Fibroblast of lung (primary cell): Measurements from ENCODE around the gene BCL3. TPM values are rescaled to one million over a fixed set of nuclear protein-coding genes. Genes with fewer than 3 reads are reported as not detected.

Experiments
- DNase-seq, 2 donors: peaks; one replicate each; pipeline versions ENCODE4 v3.0.0 to v3.0.0-alpha.2; 2010; ENCODE audit warnings: low read depth in 2 of 2
- H2AFZ ChIP-seq: 2 replicates; pipeline ENCODE4 v1.5.1; 2012; ENCODE audit warnings: low read length, control low read depth, inconsistent platforms
- H3K27ac ChIP-seq: 2 replicates; pipeline ENCODE4 v1.5.1; 2011; ENCODE audit warnings: low read length, control low read depth; ENCODE audit not compliant: insufficient read depth
- H3K27me3 ChIP-seq: 2 replicates; pipeline ENCODE4 v1.5.1; 2011; ENCODE audit warnings: mild to moderate bottlenecking, low read length; ENCODE audit not compliant: control insufficient read depth, insufficient read depth
- H3K36me3 ChIP-seq: 2 replicates; pipeline ENCODE4 v1.5.1; 2011; ENCODE audit warnings: low read length; ENCODE audit not compliant: control insufficient read depth, insufficient read depth
- H3K4me1 ChIP-seq: 2 replicates; pipeline ENCODE4 v1.5.1; 2011; ENCODE audit warnings: low read length; ENCODE audit not compliant: control insufficient read depth, insufficient read depth; ENCODE audit errors: extremely low read depth
- H3K4me2 ChIP-seq: 2 replicates; pipeline ENCODE4 v1.5.1; 2011; ENCODE audit warnings: low read length, control low read depth; ENCODE audit not compliant: insufficient read depth; ENCODE audit errors: extremely low read depth
- H3K4me3 ChIP-seq, 4 experiments: fragments of 200-600 bp in 1 of 4; sonication (generic) in 1 of 4; replicated peaks in 1 of 4; 2 replicates each; pipeline ENCODE4 v1.5.1; 2011 to 2016; ENCODE audit warnings: low read length in 4 of 4, low read depth in 3 of 4, mild to moderate bottlenecking in 3 of 4, control low read depth in 2 of 4, inconsistent platforms in 1 of 4, mixed read lengths in 1 of 4; ENCODE audit not compliant: insufficient read depth in 1 of 4; ENCODE audit errors: control extremely low read depth in 1 of 4
- H3K79me2 ChIP-seq: 2 replicates; pipeline ENCODE4 v1.5.1; 2012; ENCODE audit warnings: mild to moderate bottlenecking, low read length, inconsistent platforms; ENCODE audit not compliant: control insufficient read depth, insufficient read depth
- H3K9ac ChIP-seq: 2 replicates; pipeline ENCODE4 v1.5.1; 2011; ENCODE audit warnings: mild to moderate bottlenecking, low read length, control low read depth; ENCODE audit not compliant: insufficient read depth
- H3K9me3 ChIP-seq: 2 replicates; pipeline ENCODE4 v1.5.1; 2012; ENCODE audit warnings: low read depth, low read length; ENCODE audit not compliant: control insufficient read depth, insufficient read depth
- H4K20me1 ChIP-seq: 2 replicates; pipeline ENCODE4 v1.5.1; 2011; ENCODE audit warnings: low read length; ENCODE audit not compliant: control insufficient read depth, insufficient read depth; ENCODE audit errors: extremely low read depth
- CTCF ChIP-seq, 2 donors: IDR thresholded peaks in 1 of 2; conservative IDR thresholded peaks in 1 of 2; 1 replicate in 1 of 2; 2 replicates in 1 of 2; pipeline ENCODE4 v1.5.1; 2011 to 2012; ENCODE audit warnings: low read length in 2 of 2, control low read depth in 1 of 2, inconsistent platforms in 1 of 2, low read depth in 1 of 2, mild to moderate bottlenecking in 1 of 2
- EZH2 ChIP-seq: IDR thresholded peaks from 2 replicates; pipeline ENCODE4 v1.5.1; 2012; ENCODE audit warnings: low read length, control low read depth, mild to moderate bottlenecking; ENCODE audit errors: missing control alignments
- polyA plus RNA-seq, 2 donors: library from polyadenylated mRNA; depleted of rRNA in 1 of 2; stranded (reverse) in 1 of 2; unstranded in 1 of 2; fragments of >200 nt; gene quantifications; 2 replicates each; pipeline ENCODE4 v1.2.1, GENCODE V29; 2011 to 2012; ENCODE audit warnings: missing spikeins in 1 of 2
- total RNA-seq: library from RNA; depleted of rRNA; stranded (reverse); fragments of >200 nt; gene quantifications from 2 replicates; pipeline ENCODE4 v1.2.1, GENCODE V29; 2014

Gene BCL3
- total and polyA plus RNA-seq, 2 donors (not counting 1 experiment from before 2014, with no cell fraction given): 6.8 to 20.6 TPM

- H3K4me2 ChIP-seq: no peak overlapping the region
- no peak overlapping the region for H3K9ac ChIP-seq
- no peak for DNase-seq
- H3K27me3 ChIP-seq: no peaks in the 10 kb centered on the region
- TF ChIP-seq CTCF (conservative IDR thresholded peaks at IDR 0.05 in 1 of 2, IDR thresholded peaks at IDR 0.05 in 1 of 2; ENCODE audit: low read depth in 1 of 2, low read length in 2 of 2): no peak
- no peak for TF ChIP-seq EZH2
- H3K9me3 ChIP-seq: no peaks in the 10 kb centered on the region
- no peak overlapping the region for H3K27ac ChIP-seq
- no peaks in the 10 kb centered on the region for H3K36me3 ChIP-seq
- H3K4me3 ChIP-seq: no peak overlapping the region
- no peak overlapping the region for H2AFZ ChIP-seq
- no peaks in the 10 kb centered on the region for H3K79me2 ChIP-seq
- H4K20me1 ChIP-seq: no peaks in the 10 kb centered on the region
- H3K4me1 ChIP-seq: no peaks in the 10 kb centered on the region
Measured at GRCh38 chr19:44732235-44733014, 16.1 kb upstream of the BCL3 start.

- Histone ChIP-seq H3K79me2 (no peaks in the 10 kb centered on the region), H2AFZ (no peak overlapping the region), H4K20me1 (no peaks in the 10 kb centered on the region), H3K4me2 (no peak overlapping the region), H3K27ac (no peak overlapping the region), H3K9ac (no peak overlapping the region), H3K9me3 (no peaks in the 10 kb centered on the region), H3K4me3 (no peak overlapping the region), H3K4me1 (no peaks in the 10 kb centered on the region), H3K36me3 (no peaks in the 10 kb centered on the region), H3K27me3 (no peaks in the 10 kb centered on the region)
- DNase-seq: no peak
- TF ChIP-seq CTCF (conservative IDR thresholded peaks at IDR 0.05 in 1 of 2, IDR thresholded peaks at IDR 0.05 in 1 of 2; ENCODE audit: low read depth in 1 of 2, low read length in 2 of 2) (no peak), EZH2 (no peak)
Measured at GRCh38 chr19:44734357-44734756, 14.2 kb upstream of the BCL3 start.

- no peak overlapping the region for H3K27ac ChIP-seq
- TF ChIP-seq EZH2 (no peak), CTCF (conservative IDR thresholded peaks at IDR 0.05 in 1 of 2, IDR thresholded peaks at IDR 0.05 in 1 of 2; ENCODE audit: low read depth in 1 of 2, low read length in 2 of 2) (no peak)
Measured at GRCh38 chr19:44735011-44735410, 13.5 kb upstream of the BCL3 start.

More at GRCh38 chr19:44735011-44735410, 13.5 kb upstream of the BCL3 start:
- H3K36me3 ChIP-seq: no peaks in the 10 kb centered on the region
- no peaks in the 10 kb centered on the region for H3K9me3 ChIP-seq
- DNase-seq: peak in 1 of 2 donors; percentile 45
- H3K27me3 ChIP-seq: no peaks in the 10 kb centered on the region
- no peak overlapping the region for H3K4me2 ChIP-seq
- no peak overlapping the region for H3K9ac ChIP-seq
- no peaks in the 10 kb centered on the region for H4K20me1 ChIP-seq
- H2AFZ ChIP-seq: no peak overlapping the region
- no peaks in the 10 kb centered on the region for H3K4me1 ChIP-seq
- H3K79me2 ChIP-seq: no peaks in the 10 kb centered on the region
- H3K4me3 ChIP-seq: no peak overlapping the region
